ENCODE measurements around the gene GSG1L2.

Gene GSG1L2

DNA sequence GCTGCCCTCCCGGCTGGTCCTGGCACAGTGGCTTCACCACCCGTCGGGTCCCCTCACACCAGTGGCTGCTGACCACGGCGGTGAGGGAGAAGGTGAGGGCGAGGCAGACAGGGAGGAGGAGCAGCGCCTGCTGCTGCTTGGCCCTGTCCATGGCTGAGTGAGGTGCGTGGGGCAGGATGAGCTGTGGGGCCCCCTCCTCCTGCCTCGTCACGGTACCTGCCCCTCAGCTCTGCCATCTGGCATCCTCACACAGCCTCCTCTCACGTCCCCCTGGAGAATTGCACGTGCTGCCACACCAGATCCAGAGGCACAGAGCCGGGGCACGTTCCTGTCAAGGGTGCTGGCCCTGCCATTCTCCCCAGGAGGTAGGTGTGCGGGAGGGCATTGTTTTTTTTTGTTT lies at the start of gene GSG1L2:
GSG1L2 (minus strand) TSS at position 159 of the 400 bp plus-strand sequence; CDS start at position 151, 8 bp downstream.
- no peak for DNase-seq (ENCODE audit: low read depth)

DNA sequence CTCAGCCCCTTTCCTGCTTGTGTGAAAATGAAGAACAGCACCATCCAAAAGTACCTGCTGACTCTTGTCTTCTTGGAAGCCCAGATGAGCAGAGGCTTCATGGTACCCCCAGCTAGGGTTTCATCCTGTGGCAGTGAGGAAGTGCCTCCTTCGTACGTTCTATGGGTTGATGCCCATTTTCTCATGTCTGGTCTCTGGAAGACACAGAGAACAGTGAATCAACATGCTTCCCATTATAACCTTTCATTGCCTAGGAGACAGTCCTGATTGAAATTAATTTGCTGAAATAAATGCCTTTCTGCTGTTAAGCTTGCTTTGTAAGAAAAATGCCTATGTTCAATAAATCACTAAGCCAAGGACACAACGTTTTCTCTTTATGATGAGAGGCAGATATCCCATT lies 46.7 kb upstream of the GSG1L2 start:
- no peak for DNase-seq (ENCODE audit: low read depth)

DNA sequence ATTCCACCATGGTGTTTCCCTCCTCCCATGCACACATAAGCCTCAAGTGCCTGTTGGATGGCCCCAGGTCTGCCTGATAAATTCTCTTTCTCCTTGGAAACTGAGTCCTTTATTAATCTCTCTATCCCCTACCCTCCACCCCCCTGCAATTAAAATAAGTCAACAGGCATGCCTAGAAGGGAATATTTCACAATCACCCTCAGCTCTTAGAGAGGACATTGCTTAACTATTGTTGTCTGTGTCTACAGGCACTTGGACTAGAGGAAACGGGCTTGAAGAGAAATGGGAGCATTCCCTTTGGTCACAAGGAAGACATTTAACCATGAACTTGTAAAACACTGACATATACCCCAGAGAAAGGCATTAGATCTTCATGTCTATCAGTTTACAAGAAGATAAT lies 43.7 kb upstream of the GSG1L2 start:
- no peak for DNase-seq (ENCODE audit: low read depth)

DNA sequence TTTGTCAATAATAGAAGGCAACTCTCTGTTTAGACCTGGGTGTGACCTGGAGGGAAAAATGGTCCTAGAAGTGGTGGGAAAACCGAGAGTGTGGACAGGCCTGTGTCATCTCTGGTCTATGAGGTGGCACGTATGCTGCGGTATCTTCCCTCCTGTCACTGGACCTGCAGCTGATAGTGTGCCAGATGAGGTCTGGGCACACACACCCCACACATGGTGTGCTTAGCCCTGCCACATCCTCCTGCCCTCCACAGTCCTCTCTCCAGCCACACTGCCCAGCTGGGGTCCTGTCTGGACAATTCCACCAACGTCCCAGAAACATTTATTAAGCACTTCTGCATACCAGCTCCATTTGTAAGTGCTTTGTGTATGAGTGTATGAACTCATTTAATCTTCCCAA lies 41.1 kb upstream of the GSG1L2 start:
- no peak for DNase-seq (ENCODE audit: low read depth)

DNA sequence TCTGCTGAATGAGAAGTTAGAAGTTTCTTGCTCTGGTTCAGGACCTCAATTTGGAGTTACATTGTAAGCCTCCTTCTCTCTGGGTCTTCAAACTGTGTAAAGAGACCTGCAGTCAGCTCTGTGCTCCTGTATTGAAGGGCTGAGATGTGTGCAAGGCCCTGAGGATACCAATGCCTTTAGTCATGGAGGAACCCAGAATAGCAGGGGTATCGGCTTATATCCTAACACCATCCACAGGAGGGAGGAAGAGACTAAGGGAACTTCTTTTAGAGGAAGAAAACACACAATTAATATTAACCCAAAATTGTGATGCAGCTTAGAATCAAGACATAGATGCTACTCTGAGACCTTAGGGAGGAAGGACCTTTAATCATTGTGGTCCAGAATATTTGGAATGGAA lies 40.3 kb upstream of the GSG1L2 start:
- DNase-seq (ENCODE audit: low read depth), result no peak

DNA sequence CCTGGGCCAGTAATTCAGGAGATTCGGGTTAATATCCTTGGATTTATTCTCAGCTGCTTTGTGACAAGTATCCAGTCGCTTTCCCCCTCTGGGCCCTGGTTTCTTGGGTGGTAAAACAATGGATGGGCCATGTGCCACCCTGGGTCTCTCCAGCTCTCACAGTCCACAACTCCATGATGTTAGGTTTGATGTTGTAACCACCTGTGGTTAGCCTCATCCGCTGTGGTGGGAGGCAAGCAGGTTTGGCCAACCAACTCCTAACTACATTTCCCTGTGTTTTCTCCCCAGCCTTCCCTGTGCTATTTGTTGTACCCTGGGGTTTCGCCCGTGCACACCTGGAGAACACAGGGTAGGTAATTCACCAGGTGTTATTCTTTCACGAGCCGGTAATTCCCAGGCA lies 39.0 kb upstream of the GSG1L2 start:
- DNase-seq (ENCODE audit: low read depth), result no peak

DNA sequence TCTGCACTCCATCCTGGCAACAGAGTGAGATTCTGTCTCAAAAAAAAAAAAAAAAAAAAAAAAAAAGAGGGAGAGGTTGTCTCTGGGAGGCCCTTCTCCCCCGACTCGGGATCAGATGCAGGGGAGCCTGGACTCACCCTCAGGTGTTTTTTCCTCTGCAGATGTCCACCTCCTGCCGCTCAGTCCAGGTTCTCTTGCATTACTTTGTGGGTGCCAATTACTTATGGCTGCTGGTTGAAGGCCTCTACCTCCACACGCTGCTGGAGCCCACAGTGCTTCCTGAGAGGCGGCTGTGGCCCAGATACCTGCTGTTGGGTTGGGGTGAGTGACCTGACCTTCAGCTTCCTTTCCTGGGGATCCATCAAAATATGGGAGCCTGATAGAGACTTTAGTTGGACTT lies 37.9 kb upstream of the GSG1L2 start:
- DNase-seq (ENCODE audit: low read depth), result no peak

DNA sequence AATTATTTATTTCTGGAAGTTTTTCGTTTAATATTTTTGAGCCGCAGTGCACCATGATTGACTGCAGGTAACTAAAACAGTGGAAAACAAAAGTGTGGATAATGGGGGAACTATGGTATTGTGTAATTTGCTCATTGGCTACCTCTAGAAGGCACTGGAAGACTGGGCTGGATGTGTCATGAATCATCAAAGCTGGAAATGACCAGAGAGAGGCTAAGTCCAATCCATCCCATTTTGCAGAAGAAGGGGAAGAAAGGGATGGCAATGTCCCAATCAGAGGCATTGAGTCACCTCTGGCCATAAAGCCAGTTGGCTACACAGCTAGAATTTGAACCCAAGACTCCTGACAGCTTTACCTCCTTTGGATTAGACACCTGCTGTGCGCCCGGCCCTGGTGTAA lies 33.2 kb upstream of the GSG1L2 start:
- no peak for DNase-seq (ENCODE audit: low read depth)

DNA sequence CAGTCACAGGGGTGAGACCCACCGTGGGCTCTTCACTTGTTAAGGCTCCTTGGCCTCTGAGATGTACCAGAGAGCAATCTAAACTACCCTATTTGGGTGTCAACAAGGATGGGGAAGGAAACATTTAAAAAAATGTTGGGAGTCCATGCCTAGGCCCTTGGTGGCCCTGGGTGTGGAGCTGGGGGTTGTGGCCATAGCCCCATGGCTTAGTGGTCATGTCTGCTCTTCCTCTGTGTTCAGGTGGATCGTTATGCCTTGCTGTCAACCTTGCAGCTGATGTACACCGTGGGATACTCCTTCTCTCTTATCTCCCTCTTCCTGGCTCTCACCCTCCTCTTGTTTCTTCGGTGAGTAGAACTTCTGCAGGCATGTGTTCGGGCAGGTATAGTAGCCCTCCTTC lies 32.4 kb upstream of the GSG1L2 start:
- DNase-seq (ENCODE audit: low read depth), result no peak

DNA sequence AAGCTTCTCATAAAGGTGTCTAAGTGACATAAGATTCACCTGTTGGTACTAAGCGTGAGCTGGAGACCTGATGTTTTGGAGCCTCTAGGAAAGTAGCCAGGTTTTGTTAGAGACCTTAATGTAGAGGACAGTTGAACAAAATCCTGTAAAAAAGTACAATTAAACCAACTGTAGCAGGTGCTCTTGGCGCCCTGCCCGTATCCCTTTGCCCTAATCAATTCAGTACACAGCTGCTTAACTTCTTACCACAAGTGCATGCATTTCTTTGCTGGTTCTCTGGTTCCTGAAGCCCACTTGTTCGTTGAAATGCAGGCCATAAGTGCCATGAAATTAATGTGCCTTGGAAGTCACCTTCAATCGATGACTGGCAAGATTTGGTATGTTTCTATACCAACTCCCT lies 28.3 kb upstream of the GSG1L2 start:
- DNase-seq (ENCODE audit: low read depth), result no peak

DNA sequence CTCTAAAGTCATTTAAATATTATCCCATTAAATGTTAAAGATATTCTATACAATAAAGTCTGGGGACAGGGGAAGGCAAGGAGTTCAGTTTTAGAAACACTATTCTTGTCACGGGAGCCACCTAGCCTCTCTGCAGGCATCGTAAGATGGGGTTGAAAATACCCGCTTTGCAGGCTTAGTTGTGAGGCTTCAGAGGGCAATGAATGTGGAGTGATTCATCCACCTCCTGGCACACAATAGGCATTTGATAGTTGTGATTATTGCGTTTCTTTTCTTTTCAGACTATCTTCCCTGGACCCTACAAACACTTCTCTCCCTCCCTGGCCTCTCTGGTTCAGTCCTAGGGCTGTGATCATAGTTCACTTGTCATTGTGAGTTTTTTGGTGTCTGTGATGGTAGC lies 23.4 kb upstream of the GSG1L2 start:
- no peak for DNase-seq (ENCODE audit: low read depth)

DNA sequence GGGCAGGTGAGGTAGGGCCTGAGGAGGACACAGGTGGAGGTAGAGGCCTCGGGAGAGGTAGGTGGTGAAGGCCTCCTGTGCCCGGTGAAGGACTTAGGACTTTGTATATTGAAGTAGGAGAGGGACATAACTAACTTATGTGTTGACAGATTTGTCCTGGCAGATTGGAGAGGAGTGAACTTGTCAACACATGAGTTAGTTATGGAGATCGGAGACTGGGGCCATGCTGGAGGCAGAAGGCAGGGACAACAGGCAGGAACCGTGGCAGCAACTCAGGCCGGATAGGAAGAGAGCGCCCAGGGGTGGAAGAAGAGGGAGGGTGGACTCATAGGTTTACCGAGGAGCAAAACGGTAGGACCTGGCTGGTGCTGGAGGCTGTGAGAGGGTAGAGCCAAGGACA lies 22.3 kb upstream of the GSG1L2 start:
- no peak for DNase-seq (ENCODE audit: low read depth)

DNA sequence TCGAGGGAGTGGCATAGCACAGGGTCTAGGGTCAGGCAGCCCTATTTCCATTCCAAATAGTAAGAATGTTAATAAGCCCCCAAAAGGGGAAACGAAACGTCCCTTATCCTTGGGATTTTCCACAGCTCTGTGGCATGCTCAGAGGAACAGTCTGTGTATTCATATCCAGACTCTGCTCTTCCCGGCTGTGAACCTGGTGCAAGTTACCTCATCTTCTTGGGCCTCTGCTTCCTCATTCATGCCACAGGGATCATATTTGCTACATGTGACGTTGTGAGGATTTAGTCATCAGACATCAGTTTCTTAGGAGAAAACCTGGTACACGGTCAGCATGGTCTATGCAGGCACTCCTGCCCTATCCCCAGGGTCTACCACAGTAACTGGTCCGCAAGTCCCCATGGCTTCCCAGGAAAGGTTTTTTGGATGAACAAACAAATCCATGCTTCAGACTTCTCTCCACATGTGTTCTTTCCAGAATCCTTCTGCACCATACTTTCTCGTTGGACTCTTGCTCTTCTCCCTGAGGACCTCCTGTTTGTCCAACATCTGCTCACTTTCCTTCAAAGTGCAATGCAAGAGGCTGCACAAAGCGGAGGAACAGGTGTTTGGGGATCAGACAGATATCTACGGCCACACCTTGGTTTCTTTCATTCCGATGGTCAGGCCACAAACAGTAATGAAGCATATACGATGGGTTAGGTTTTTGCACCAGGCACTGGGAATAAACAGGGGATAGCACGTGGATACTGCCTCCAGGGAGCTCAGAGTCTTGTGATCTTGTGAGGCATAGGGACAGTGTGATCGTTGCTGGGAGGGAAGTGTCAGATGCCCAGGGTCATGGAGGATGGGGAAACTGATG lies 21.5 kb upstream of the GSG1L2 start:
- DNase-seq (ENCODE audit: low read depth), result no peak

DNA sequence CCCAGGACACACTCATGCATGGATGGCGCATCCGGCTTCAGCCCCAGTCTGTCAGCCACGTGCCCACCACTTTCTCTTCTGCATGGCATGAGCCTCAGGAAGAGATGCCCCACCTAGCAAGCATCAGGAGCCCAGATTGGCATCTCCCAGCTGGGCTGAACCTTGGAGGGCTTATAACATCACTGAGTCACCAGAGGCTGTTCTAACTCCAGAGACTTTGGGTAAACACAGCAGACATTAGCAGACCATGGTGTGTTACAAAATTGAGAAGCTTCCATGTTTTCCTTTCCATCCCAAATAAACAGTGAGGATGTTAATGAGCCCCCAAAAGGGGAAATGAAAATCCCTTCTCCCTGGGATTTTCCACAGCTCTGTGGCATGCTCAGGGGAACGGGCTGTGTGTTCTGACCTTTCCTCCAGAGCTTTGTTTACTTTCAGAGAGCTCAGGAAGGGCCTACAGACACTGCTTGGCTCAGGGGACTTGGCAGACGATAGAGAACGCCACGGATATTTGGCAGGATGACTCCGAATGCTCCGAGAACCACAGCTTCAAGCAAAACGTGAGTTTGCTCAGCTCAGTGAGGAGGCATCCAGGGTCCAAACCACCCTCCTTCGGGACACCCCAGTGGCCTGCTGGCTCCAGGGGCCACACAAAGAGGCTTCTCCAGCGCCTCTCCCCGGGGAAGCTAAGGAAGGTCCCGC lies 20.3 kb upstream of the GSG1L2 start:
- no peak for DNase-seq (ENCODE audit: low read depth)

DNA sequence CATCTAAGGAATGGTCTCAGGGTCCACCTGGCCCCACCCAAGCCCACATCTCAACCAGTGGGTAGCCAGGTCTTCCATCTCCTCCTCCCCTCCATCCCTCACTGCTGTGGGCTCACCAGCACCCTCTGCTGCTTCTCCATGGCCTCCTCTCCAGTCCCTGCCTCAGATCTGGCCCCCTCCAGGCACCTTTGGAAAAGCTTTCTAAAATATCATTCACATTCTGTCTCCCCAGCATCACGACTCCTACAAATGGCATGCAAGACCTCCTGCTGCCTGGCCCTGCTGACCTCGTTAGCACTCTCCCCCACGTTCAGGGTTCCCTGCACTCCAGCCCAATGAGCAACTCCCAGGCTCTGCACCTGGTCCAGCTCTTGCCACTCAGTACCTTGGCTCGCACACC lies 17.6 kb upstream of the GSG1L2 start:
- no peak for DNase-seq (ENCODE audit: low read depth)

DNA sequence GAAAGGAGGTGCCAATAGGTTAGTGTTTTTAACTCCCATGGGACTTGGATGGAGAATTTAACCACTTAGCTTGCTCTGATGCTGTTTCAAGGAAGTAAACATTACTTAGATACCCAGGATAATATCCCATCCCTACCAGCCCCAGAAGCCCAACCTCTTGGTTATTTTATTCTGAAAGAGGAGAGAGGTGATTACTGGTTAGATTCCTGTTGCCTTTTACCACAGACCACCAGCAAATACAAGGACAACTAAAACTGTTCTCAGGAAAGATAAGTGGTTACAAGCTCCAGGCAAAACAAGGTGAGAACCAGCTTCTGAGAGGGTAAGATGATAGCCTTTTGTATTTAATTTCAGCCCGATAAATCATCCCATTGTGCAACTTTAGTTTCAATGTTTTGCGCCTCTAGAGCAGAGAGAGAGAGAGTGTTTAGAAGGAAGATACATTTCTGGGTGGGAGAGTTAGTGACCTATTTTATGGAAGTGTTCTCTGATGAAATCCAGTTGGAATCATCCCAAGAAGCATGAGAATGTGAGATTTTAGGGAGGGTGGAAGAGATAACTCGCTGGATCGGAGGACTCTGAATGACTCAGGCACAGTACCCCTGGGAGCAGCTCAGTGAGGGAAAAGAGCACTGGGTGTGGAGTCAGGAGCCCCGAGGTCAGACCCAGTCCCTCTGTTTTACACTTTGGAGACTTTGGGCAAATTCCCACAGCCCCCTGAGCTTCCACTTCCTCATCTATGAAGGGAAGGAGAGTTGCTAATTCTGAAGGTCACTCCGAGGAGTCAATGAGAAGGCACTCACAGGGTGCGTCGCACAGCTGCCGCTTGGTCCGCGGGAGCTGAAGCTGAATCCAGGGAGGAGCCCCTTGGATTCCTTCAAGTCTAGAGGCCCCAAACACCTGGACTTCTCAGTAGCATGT lies 15.9 kb upstream of the GSG1L2 start:
- DNase-seq (ENCODE audit: low read depth), result no peak

DNA sequence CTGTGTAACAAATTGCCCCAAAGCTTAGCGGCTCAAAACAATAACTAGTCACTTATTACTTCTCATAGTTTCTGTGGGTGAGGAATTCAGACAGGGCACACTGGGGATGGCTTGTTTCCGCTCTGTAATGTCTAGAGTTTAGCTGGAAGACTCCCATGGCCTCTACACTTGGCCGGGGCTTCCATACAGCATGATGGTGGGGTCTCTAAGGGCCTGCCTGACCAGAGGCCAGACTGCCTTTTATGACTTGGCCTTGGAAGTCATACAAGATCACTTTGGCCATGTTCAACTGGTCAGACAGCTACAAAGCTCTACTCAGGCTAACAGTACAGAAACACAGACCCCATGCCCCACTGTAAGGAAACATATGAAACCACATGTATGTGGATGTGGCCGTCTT lies 12.0 kb upstream of the GSG1L2 start:
- DNase-seq (ENCODE audit: low read depth), result no peak

DNA sequence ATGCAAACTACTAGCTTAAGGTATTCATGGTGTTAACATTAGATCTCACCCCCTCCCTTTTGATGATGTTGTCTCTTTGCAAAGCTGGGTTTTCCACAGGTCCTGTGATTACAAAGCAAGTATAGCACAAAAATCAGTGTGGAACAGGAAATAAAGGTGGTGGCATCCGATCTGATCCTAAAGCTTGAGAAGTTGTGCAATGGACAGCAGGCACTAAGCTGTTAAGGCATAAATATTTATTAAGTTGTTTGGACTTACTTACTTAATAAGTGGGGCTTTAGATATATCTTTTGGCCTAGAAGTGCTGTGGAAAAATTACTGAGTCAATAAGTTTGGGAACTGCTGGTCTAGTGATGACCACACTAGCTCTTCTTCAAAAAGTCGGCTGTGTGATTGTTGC lies 8.8 kb upstream of the GSG1L2 start:
- DNase-seq (ENCODE audit: low read depth), result no peak

DNA sequence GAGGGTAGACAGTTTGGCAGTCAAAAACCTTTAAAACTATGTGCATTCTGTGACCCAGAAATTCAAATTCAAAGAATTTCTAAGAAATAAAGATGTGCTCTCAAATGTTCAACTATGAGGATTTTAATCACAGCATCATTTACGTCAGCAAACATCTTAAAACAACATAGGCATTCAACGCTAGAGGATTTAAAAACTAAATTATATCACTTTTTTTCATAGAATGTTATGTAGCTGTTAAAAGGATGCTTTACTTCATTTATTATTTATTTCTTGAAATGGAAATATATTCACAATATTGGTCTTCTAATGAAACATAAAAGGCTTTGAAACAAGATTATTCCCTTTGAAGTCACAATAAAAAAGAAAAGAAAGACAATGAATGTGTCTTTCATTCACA lies 7.5 kb upstream of the GSG1L2 start:
- DNase-seq (ENCODE audit: low read depth), result no peak

DNA sequence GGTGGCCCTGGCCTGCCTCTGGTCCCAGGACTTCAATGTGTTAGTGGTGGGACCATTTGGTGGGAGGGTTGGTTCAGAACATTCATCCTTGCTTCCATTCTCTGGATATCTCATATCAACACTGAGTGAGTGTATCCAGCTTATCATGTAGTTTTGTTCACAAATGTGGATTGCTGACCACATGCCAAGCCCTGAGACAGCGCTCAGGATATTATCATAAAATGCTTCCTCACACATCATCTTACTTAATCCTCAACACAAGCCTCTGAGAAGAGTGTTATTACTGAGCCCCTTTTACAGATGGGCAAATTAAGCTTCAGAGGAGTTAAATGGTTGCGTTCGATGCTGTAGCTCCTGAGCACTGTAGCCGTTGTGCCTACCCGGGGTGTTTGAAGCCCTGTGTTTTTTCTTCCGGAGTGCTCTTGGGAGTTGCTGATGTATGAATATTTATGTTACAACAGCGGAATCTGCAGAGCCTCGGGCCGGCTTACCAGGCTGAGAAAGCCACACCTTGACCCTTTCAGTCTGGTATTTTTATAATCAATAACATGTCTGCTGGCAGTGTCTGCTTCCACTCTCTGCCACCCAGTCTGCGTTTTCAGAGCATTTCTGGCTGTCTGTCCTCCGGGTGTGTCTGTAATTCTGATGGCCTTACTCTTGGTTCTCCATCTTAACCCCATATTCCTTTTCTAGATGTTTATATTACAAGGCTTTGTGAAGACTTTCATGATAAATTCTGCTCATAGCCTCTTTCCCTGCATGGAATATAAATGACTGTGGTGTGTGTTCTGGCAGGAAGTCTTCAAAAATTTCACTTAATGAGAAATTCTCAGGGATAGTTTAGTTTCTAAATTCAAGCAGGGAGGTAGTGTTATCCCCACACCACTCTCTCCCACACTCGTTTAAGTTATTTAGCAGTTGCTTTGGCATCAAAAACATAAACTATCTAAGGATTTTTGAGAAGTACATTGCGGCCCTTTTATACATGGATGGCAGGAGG lies 6.7 kb upstream of the GSG1L2 start:
- no peak for DNase-seq (ENCODE audit: low read depth)

DNA sequence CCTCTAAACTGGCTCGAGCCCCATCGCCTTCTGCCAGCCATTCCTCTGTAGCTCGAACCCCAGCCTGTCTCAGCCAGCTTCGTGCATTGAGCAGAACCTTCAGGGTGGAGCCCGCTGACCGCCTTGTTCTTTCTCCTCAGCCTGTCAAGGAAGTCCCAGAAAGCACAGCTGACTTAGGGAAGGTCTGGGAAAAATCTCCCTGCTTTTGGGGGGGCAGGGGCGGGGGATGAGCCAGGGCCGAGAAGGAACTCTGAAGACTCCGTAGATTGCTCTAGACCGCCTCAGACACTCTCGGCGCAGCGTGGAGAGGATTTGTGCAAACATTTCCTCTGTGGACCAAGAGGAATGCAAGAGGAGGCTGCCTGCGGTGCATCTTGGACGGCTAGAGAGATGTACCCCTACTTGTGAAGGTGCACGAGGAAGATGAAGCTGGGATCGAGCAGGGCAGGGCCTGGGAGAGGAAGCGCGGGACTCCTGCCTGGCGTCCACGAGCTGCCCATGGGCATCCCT lies 3.8 kb upstream of the GSG1L2 start, which contains the start of gene GLP2R:
GLP2R (plus strand) TSS at position 284 of the 510 bp plus-strand sequence; CDS start at position 424, 140 bp downstream.
- DNase-seq (ENCODE audit: low read depth), result no peak

Measured in T-helper 22 cell (primary cell).